Body of pancreas (tissue), 4 donors: ENCODE data around the gene CCDC93.

Source experiments
- POLR2A ChIP-seq, 3 donors: fragments of 450-650 bp; IDR thresholded peaks; one replicate each; pipeline ENCODE4 v1.6.1; 2016; ENCODE audit warnings: antibody characterized with exemption in 3 of 3, mild to moderate bottlenecking in 2 of 3
- TF ChIP-seq, protein P1 (sequence below), 7 experiments: fragments of 450-650 bp in 4 of 7; fragments of 200-600 bp in 3 of 7; sonication (generic) in 3 of 7; IDR thresholded peaks; one replicate each; pipeline ENCODE4 v1.5.1; 2016 to 2019; ENCODE audit warnings: antibody characterized with exemption in 7 of 7

DNA sequence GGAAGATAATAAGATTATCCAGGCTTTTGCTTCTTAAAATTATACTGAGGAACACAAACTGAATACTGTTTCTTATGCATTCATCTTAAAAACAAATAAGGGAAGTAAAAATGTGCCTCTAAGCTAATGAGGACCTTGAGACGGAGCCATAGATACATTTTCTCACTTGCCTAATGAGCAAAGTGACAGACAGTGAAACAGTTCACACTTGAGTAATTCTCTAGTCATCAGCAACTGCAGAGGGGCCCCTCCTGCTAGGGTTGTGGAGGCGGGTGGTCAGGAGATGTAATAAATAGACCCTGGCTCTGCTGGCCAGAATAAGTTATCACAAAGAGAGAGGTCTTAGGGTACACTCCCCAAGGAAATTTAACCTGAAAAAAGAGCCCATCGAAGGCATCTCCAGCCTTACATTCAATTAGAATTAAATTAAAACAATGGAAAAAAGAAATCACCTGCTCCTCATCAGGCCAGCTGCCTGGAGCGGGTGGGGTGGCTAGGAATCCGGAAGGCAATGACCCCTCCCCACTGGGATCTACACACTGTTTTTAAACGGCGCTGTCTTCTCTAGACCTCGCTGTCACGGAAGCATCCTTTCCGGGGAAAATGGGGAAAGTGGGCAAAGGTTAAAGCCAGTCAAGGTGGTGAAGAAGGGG lies 41.8 kb upstream of the CCDC93 start:
- TF ChIP-seq, protein P1, sequence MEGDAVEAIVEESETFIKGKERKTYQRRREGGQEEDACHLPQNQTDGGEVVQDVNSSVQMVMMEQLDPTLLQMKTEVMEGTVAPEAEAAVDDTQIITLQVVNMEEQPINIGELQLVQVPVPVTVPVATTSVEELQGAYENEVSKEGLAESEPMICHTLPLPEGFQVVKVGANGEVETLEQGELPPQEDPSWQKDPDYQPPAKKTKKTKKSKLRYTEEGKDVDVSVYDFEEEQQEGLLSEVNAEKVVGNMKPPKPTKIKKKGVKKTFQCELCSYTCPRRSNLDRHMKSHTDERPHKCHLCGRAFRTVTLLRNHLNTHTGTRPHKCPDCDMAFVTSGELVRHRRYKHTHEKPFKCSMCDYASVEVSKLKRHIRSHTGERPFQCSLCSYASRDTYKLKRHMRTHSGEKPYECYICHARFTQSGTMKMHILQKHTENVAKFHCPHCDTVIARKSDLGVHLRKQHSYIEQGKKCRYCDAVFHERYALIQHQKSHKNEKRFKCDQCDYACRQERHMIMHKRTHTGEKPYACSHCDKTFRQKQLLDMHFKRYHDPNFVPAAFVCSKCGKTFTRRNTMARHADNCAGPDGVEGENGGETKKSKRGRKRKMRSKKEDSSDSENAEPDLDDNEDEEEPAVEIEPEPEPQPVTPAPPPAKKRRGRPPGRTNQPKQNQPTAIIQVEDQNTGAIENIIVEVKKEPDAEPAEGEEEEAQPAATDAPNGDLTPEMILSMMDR (IDR thresholded peaks at IDR 0.05), result no peak
- TF ChIP-seq POLR2A (IDR thresholded peaks at IDR 0.05), result no peak
